Fibroblast of skin of abdomen (primary cell): Measurements from ENCODE around the gene PLEKHS1.
"Not testable (repeated sequence)": the region's sequence is repeated elsewhere in the genome, so short reads cannot be mapped to it uniquely, and the experiment has no call there.

Experiments used
- DNase-seq: peaks from one replicate; pipeline ENCODE4 v3.0.0-alpha.2; 2013

PLEKHS1 gene

GRCh38 chr10:113801569-113801968 lies 50.1 kb downstream of the PLEKHS1 start:
- DNase-seq: no peak

GRCh38 chr10:113802997-113803396 lies 51.5 kb downstream of the PLEKHS1 start:
- DNase-seq: no peak

GRCh38 chr10:113806503-113806902 lies 55.0 kb downstream of the PLEKHS1 start:
- DNase-seq: no peak

- DNase-seq: no peak
Observed at GRCh38 chr10:113808168-113808567, 56.7 kb downstream of the PLEKHS1 start.

- DNase-seq: not testable (repeated sequence)
Observed at GRCh38 chr10:113814700-113815099, 63.2 kb downstream of the PLEKHS1 start.

GRCh38 chr10:113819989-113820388 lies 68.5 kb downstream of the PLEKHS1 start:
- no peak for DNase-seq

GRCh38 chr10:113820507-113820906 lies 69.0 kb downstream of the PLEKHS1 start:
- DNase-seq: no peak

GRCh38 chr10:113821306-113821705 lies 69.8 kb downstream of the PLEKHS1 start:
- not testable (repeated sequence) for DNase-seq

GRCh38 chr10:113822174-113822573 lies 70.7 kb downstream of the PLEKHS1 start:
- no peak for DNase-seq

- no peak for DNase-seq
Observed at GRCh38 chr10:113823389-113823788, 71.9 kb downstream of the PLEKHS1 start.

GRCh38 chr10:113825791-113826190 lies 74.3 kb downstream of the PLEKHS1 start:
- no peak for DNase-seq

- DNase-seq: not testable (repeated sequence)
Observed at GRCh38 chr10:113828567-113828966, 77.1 kb downstream of the PLEKHS1 start.
